ENCODE measurements around the gene SNAPC4. TPM values are rescaled to one million over a fixed set of nuclear protein-coding genes. Genes with fewer than 3 reads are reported as not detected.
"Not testable (repeated sequence)": the region's sequence is repeated elsewhere in the genome, so short reads cannot be mapped to it uniquely, and the experiment has no call there.

SNAPC4 gene
- total RNA-seq, 1 donor from 2014 or later, result 14.0 TPM

DNA sequence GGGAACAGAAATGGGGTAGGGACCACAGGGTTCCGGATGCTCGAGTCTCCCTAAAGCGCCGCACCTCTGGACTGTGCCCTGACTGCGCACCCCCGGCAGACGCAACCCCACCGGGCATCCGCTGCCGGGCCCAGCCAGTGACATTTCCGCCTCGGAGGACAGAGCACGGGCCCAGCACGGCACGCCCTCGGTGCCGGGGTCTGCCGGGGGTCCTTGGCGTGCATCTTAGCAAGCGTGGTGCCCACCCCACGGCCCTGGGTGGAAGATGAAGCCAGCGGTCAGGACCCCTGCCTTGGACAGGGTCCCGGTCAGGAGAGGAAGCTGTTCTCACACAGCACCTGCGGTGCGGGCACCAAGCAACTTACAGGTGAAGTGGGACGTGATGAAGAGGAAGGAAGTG, 32.6 kb upstream of the SNAPC4 start:
- DNase-seq (ENCODE audit: low spot score), result no peak

DNA sequence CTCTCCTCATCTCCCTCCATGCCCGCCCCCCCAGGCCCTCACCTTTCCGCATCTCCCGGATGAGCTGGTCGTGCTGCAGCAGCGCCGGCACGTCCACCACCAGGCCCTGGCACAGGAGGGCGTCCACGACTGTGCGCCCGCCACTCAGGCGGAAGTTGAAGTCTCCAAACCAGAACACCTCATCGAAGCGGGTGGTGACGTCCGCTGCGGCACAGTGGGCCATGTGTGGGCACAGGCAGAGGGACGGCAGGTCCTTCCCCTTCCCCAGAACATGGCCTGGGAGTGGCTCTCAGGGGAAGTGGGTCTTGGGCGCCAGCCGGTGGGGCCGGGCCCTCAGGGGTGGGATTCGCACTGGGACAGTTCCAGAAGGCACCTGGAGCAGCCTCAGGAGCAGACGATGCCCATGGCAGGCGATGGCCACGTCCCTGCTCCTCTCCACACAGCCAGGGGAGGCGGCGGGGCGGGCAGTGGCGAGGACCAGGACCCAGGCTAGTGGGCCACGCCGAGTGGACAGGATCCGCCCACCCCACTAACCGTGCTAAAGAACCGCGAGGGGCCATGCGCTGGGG, 31.9 kb upstream of the SNAPC4 start:
- no peak for DNase-seq (ENCODE audit: low spot score)

- DNase-seq (ENCODE audit: low spot score), result no peak
Measured at GRCh38 chr9:136430588-136431234, 30.7 kb upstream of the SNAPC4 start.

DNA sequence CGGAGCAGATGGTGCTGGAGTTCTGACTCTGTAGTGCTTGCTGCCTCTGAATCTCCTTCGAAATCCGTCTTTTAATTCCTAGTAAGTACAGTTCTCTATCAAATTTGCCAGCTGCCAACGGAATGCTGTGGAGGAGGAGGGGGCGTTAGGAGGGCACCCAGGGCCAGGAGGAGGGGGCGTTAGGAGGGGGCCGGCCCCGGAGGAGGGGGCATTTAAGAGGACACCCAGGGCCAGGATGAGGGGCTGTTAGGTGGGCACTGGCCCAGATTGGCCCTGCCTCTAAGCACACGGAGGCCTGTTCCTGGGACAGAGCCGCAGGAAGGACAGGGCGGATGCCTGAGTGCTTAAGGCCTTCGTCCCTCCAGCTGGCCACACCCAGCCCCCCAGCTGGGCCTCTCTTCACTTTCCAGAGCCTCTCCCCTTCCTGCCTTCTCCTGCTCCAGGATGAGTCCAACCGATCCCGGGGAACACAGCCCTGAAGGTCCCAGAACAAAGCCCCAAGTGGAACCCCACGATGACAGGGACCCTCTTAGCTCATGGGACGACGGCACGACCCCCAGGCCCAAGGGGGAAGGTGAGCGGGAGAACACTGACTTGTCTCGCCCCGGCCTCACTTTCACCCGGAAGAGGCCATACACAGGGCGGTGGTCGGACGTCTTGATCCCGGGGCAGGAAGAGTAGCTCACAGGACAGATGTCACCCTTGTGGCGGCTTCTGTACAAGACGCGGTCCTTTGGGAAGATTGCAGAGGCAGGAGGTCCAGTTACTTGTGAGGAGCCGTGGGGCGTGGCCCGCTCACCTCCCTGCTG, 29.9 kb upstream of the SNAPC4 start:
- DNase-seq (ENCODE audit: low spot score), result no peak

- DNase-seq (ENCODE audit: low spot score), result no peak
Measured at GRCh38 chr9:136429075-136429628, 29.2 kb upstream of the SNAPC4 start.

GRCh38 chr9:136426787-136427186, 26.8 kb upstream of the SNAPC4 start:
- no peak for DNase-seq (ENCODE audit: low spot score)

DNA sequence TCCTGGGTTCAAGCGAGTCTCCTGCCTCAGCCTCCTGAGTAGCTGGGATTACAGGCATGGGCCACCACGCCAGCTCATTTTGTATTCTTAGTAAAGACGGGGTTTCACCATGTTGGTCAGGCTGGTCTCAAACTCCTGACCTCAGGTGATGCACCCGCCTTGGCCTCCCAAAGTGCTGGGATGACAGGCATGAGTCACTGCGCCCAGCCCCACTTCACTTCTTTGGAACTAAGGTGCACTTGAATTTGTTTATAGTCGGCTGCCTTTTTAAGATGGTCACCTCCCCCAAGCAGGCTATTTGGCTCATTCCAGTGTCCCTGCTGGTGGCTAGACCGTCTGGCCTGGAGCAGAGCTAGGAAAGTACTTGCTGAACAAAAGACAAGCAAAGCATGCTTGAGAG, 25.4 kb upstream of the SNAPC4 start:
- DNase-seq (ENCODE audit: low spot score), result not testable (repeated sequence)

DNA sequence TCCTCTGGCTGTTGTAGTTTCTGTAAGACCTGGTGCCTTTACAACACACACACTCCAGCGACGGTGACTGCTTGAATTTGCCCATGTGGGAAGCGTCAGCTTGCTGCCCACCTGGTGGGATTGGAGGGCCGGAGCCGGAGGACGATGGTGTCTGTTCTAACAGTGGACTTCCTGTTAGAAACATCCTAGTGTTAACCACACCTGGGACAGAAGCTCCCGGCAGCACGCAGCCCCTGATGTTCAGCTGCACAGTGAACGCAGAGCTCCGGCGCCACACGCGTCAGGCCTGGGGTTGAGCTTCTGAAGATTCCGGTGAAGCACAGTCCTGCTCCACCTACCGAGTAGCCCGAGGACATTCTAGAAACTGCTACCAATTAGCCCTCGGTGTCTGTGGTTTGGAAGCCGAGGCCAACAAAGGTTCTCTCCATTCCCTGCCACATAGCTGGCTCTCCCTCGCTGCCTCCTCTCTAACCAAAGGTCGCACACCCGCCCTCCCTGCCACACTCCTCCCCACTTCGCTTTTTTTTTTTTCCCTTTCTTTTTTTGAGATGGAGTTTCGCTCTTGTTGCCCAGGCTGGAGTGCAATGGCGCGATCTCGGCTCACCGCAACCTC, 24.9 kb upstream of the SNAPC4 start:
- no peak for DNase-seq (ENCODE audit: low spot score)

- no peak for DNase-seq (ENCODE audit: low spot score)
Measured at GRCh38 chr9:136423432-136424146, 23.6 kb upstream of the SNAPC4 start.

GRCh38 chr9:136422876-136423275, 22.9 kb upstream of the SNAPC4 start:
- no peak for DNase-seq (ENCODE audit: low spot score)

DNA sequence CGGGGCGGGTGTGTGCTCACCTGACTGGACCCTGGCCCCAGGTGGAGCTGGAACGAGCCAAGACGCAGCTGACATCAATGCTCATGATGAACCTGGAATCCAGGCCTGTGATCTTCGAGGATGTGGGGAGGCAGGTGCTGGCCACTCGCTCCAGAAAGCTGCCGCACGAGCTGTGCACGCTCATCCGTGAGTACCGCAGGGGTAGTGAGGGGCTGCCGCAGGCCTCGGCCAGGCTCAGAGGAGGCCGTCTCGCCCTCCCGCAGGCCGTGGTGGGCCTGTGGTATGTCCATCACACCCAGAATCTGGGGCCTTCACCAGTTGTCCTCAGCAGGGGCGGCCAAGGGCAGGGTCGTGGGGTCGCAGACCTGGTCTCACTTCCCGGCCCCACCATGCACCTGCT, 21.8 kb upstream of the SNAPC4 start:
- DNase-seq (ENCODE audit: low spot score), result no peak

- DNase-seq (ENCODE audit: low spot score), result no peak
Measured at GRCh38 chr9:136419092-136419420, 19.1 kb upstream of the SNAPC4 start.

- DNase-seq (ENCODE audit: low spot score), result no peak
Measured at GRCh38 chr9:136418182-136419091, 18.5 kb upstream of the SNAPC4 start.

GRCh38 chr9:136416914-136417313, 16.9 kb upstream of the SNAPC4 start:
- no peak for DNase-seq (ENCODE audit: low spot score)

GRCh38 chr9:136416427-136416826, 16.5 kb upstream of the SNAPC4 start:
- no peak for DNase-seq (ENCODE audit: low spot score)

- DNase-seq (ENCODE audit: low spot score), result no peak
Measured at GRCh38 chr9:136412962-136413361, 13.0 kb upstream of the SNAPC4 start.

- no peak for DNase-seq (ENCODE audit: low spot score)
Measured at GRCh38 chr9:136411378-136411777, 11.4 kb upstream of the SNAPC4 start.

GRCh38 chr9:136410500-136411287, 10.7 kb upstream of the SNAPC4 start, which contains the start of the genes ENTR1 and PMPCA:
Gene ENTR1 (minus strand): TSS chr9:136410614. CDS start chr9:136410397, 217 bp downstream.
Gene PMPCA (plus strand): TSS chr9:136410658. CDS start chr9:136410669, 11 bp downstream.
- DNase-seq (ENCODE audit: low spot score), result peak; percentile 95
